Tibial artery (tissue), 4 donors: ENCODE measurements around the gene HNF1B.

Experiments used
- DNase-seq, 2 donors: peaks; one replicate each; pipeline ENCODE4 v3.0.0-alpha.2; 2019
- H3K27ac ChIP-seq, 2 donors: fragments of 200-600 bp; sonication (generic) in 1 of 2; 1 replicate in 1 of 2; 2 replicates in 1 of 2; pipeline ENCODE4 v1.5.1; 2018 to 2019; ENCODE audit warnings: mild to moderate bottlenecking in 1 of 2
- H3K27me3 ChIP-seq, 2 donors: fragments of 200-600 bp; sonication (generic) in 1 of 2; one replicate each; pipeline versions ENCODE4 v1.5.1 to v1.6.0; 2016 to 2019
- H3K36me3 ChIP-seq, 3 donors: fragments of 200-600 bp; sonication (generic) in 2 of 3; one replicate each; pipeline ENCODE4 v1.5.1; 2016 to 2019; ENCODE audit warnings: mild to moderate bottlenecking in 2 of 3
- H3K4me1 ChIP-seq, 4 donors: fragments of 200-600 bp; sonication (generic) in 2 of 4; 1 replicate in 3 of 4; 2 replicates in 1 of 4; pipeline ENCODE4 v1.5.1; 2016 to 2019
- H3K4me3 ChIP-seq, 2 donors: fragments of 200-600 bp; sonication (generic) in 1 of 2; 1 replicate in 1 of 2; 2 replicates in 1 of 2; pipeline ENCODE4 v1.5.1; 2018 to 2019; ENCODE audit warnings: mild to moderate bottlenecking in 2 of 2
- H3K9me3 ChIP-seq, 3 donors: fragments of 200-600 bp; sonication (generic) in 1 of 3; one replicate each; pipeline ENCODE4 v1.5.1; 2016 to 2019
- intact Hi-C: fragments of 100-400 bp; cut with DNase I; formaldehyde crosslinking; loops from one replicate; pipeline ENCODE4 v1.15.0; 2023; ENCODE audit warnings: low total_unique reads
- TF ChIP-seq, protein P1 (sequence below), 2 experiments: fragments of 200-600 bp in 1 of 2; fragments of 450-650 bp in 1 of 2; IDR thresholded peaks; one replicate each; pipeline ENCODE4 v1.5.1; 2017 to 2019; ENCODE audit warnings: antibody characterized with exemption in 2 of 2, mild to moderate bottlenecking in 1 of 2, moderate library complexity in 1 of 2

Gene HNF1B

GRCh38 chr17:37711113-37711512 lies 33.7 kb downstream of the HNF1B start:
- Histone ChIP-seq H3K4me1 (no peaks in the 10 kb centered on the region), H3K27me3 (peaks cover 0 to 64% of the 10 kb centered on the region in 2 donors), H3K36me3 (no peaks in the 10 kb centered on the region), H3K27ac (no peak overlapping the region), H3K4me3 (no peak overlapping the region), H3K9me3 (no peaks in the 10 kb centered on the region)
- DNase-seq = no peak
- TF ChIP-seq, protein P1, sequence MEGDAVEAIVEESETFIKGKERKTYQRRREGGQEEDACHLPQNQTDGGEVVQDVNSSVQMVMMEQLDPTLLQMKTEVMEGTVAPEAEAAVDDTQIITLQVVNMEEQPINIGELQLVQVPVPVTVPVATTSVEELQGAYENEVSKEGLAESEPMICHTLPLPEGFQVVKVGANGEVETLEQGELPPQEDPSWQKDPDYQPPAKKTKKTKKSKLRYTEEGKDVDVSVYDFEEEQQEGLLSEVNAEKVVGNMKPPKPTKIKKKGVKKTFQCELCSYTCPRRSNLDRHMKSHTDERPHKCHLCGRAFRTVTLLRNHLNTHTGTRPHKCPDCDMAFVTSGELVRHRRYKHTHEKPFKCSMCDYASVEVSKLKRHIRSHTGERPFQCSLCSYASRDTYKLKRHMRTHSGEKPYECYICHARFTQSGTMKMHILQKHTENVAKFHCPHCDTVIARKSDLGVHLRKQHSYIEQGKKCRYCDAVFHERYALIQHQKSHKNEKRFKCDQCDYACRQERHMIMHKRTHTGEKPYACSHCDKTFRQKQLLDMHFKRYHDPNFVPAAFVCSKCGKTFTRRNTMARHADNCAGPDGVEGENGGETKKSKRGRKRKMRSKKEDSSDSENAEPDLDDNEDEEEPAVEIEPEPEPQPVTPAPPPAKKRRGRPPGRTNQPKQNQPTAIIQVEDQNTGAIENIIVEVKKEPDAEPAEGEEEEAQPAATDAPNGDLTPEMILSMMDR (IDR thresholded peaks at IDR 0.05) = no peak
- intact Hi-C loops = no loop called here

DNA sequence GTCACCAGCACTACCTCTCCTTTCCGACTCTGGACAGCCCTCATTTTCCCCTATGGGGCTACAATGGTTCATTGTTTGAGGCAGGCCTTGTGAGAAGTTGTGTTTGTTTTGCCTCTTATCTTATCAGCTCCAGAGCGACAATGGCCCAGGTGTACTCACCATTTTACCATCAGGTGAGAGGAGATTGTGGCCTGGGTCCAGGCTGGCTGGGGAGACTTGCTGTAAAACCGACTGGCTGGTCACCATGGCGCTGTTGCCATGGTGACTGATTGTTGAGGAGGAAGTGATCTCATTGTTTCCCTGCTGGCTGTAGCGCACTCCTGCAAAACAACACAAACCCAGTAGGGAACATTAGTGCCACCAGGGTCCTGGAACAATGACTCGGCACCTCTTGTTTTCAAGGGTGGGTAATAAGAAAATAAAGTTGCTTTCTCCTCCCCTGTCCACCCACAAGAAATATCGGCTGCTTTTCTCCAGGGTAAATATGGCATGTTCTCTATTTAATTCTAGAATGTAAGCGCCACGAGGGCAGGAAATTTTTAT lies 34.4 kb downstream of the HNF1B start:
- TF ChIP-seq, protein P1 (IDR thresholded peaks at IDR 0.05) = no peak
- Histone ChIP-seq H3K4me3 (no peak overlapping the region), H3K27me3 (peaks cover 0 to 59% of the 10 kb centered on the region in 2 donors), H3K4me1 (no peaks in the 10 kb centered on the region), H3K36me3 (no peaks in the 10 kb centered on the region), H3K9me3 (no peaks in the 10 kb centered on the region), H3K27ac (no peak overlapping the region)
- intact Hi-C loops = no loop called here
- DNase-seq = peak in 1 of 2 donors; percentile 28

DNA sequence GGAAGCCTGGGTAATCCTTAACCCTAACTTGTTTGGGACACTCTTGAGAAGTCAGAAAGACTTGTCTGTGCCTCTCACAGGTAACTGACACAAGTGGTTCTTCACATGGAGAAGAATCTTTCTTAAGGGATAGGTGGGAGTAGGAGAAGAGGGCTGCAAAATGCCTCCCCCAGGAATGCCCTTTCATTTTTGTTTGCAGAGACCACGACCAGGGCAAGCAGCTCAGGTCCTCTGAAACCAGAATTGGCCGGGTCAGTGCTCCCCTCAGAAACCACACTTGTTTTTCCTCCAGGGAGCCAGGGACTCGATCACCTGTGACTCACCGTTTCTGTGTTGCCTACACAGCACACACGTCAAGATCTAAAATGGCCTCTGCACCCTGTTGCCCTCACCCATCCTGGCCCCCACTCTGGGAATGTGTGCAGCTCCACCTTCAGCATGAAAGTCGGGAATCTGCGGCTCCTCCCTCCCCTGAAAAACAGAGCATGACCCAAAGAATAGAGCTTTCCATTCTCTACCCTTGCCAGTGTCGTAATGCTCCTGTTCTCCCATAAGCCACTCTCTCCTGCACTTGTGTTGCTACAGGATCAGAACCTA lies 36.1 kb downstream of the HNF1B start:
- Histone ChIP-seq H3K27me3 (peaks cover 0 to 51% of the 10 kb centered on the region in 2 donors), H3K36me3 (no peaks in the 10 kb centered on the region), H3K4me1 (no peaks in the 10 kb centered on the region), H3K27ac (no peak overlapping the region), H3K4me3 (no peak overlapping the region), H3K9me3 (no peaks in the 10 kb centered on the region)
- no peak for DNase-seq
- intact Hi-C loops = no loop called here
- TF ChIP-seq, protein P1 (IDR thresholded peaks at IDR 0.05) = no peak

GRCh38 chr17:37708008-37708615 lies 36.7 kb downstream of the HNF1B start:
- H3K9me3 ChIP-seq = no peaks in the 10 kb centered on the region
- TF ChIP-seq, protein P1 (IDR thresholded peaks at IDR 0.05) = no peak
- peaks cover 0 to 45% of the 10 kb centered on the region in 2 donors for H3K27me3 ChIP-seq
- H3K27ac ChIP-seq = no peak overlapping the region
- H3K36me3 ChIP-seq = no peaks in the 10 kb centered on the region
- intact Hi-C loops = no loop called here
- H3K4me3 ChIP-seq = no peak overlapping the region
- no peak for DNase-seq
- no peaks in the 10 kb centered on the region for H3K4me1 ChIP-seq

DNA sequence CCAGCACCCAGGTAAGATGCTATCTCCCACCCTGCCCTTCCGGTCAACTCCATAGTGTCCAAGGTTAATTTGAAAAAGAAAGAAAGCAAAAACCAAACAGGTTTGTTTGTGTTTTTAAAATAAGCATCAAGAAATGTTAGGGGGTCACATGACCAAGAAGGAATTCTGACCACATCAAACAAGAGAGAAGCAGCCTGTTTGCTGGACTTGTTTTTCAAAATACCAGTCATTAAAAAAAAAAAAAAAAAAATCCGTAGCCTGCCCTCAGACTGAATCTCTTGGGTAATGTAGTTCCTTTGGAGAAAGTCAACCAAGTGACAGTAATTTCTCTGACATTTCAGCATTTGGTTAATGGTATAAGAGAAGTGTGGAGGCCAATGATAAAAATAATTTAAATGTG lies 38.4 kb downstream of the HNF1B start:
- H3K9me3 ChIP-seq = no peaks in the 10 kb centered on the region
- no peak overlapping the region for H3K4me3 ChIP-seq
- H3K27me3 ChIP-seq = peaks cover 0 to 38% of the 10 kb centered on the region in 2 donors
- no peak for DNase-seq
- no peaks in the 10 kb centered on the region for H3K36me3 ChIP-seq
- H3K27ac ChIP-seq = no peak overlapping the region
- H3K4me1 ChIP-seq = no peaks in the 10 kb centered on the region
- intact Hi-C loops = no loop called here
- TF ChIP-seq, protein P1 (IDR thresholded peaks at IDR 0.05) = no peak
